B cell (primary cell): ENCODE data around the gene CCDC192. TPM values are rescaled to one million over a fixed set of nuclear protein-coding genes. Genes with fewer than 3 reads are reported as not detected.

Source experiments
- ATAC-seq: fragments of 200-7000 bp; cut with Tn5 transposase; one replicate; pipeline ENCODE4 v1.10.0; 2021; ENCODE audit warnings: low read depth, mild to moderate bottlenecking, moderate number of reproducible peaks, moderate library complexity
- CTCF ChIA-PET: fragments of 350-600 bp; sonication (Branson Sonifier 250); formaldehyde crosslinking; loops from one replicate; lab custom pipeline; 2021; ENCODE audit warnings: antibody characterized with exemption, inconsistent platforms; lab: Charles Lee
- POLR2A ChIA-PET: fragments of 350-600 bp; sonication (Branson Sonifier 250); formaldehyde crosslinking; loops from one replicate; lab custom pipeline; 2021; ENCODE audit warnings: antibody characterized with exemption; lab: Charles Lee
- DNase-seq: peaks from one replicate; pipeline ENCODE4 v3.0.0; 2013
- H2AFZ ChIP-seq: 2 replicates; pipeline ENCODE4 v1.6.1; 2012; ENCODE audit warnings: mild to moderate bottlenecking, low read depth, low read length; ENCODE audit not compliant: insufficient read depth, poor library complexity, severe bottlenecking
- H3K27ac ChIP-seq, 2 donors: 1 replicate in 1 of 2; 2 replicates in 1 of 2; pipeline ENCODE4 v1.5.1; 2012 to 2013; ENCODE audit warnings: low read length in 2 of 2, mild to moderate bottlenecking in 2 of 2, moderate library complexity in 1 of 2
- H3K27me3 ChIP-seq, 4 experiments: fragments of 200-600 bp in 1 of 4; sonication (generic) in 1 of 4; replicated peaks in 1 of 4; 1 replicate in 2 of 4; 2 replicates in 2 of 4; pipeline versions ENCODE4 v1.6.1 to v1.7.0; 2013 to 2016; ENCODE audit warnings: low read length in 3 of 4, mild to moderate bottlenecking in 2 of 4, mixed read lengths in 1 of 4, moderate library complexity in 1 of 4; ENCODE audit not compliant: insufficient read depth in 4 of 4, control insufficient read depth in 3 of 4; ENCODE audit errors: control extremely low read depth in 1 of 4
- H3K36me3 ChIP-seq, 2 experiments: replicated peaks in 1 of 2; 1 replicate in 1 of 2; 2 replicates in 1 of 2; pipeline versions ENCODE4 v1.6.1 to v1.7.1; 2013; ENCODE audit warnings: low read length in 1 of 2; ENCODE audit not compliant: insufficient read depth in 2 of 2, control insufficient read depth in 1 of 2; ENCODE audit errors: control extremely low read depth in 1 of 2, extremely low read depth in 1 of 2
- H3K4me1 ChIP-seq, 2 donors: fragments of 200-600 bp in 1 of 2; sonication (generic) in 1 of 2; 1 replicate in 1 of 2; 2 replicates in 1 of 2; pipeline versions ENCODE4 v1.5.1 to v1.6.1; 2013 to 2017; ENCODE audit warnings: low read length in 2 of 2; ENCODE audit not compliant: control insufficient read depth in 2 of 2, insufficient read depth in 2 of 2
- H3K4me2 ChIP-seq: replicated peaks from 2 replicates; pipeline ENCODE3; 2012; ENCODE audit warnings: mild to moderate bottlenecking, low read depth, low read length; ENCODE audit not compliant: poor library complexity, severe bottlenecking
- H3K4me3 ChIP-seq, 5 experiments: fragments of 200-600 bp in 1 of 5; sonication (generic) in 1 of 5; 1 replicate in 3 of 5; 2 replicates in 2 of 5; pipeline versions ENCODE4 v1.5.1 to v1.7.0; 2011 to 2016; ENCODE audit warnings: low read length in 4 of 5, mild to moderate bottlenecking in 4 of 5, low read depth in 2 of 5, control low read depth in 1 of 5, moderate library complexity in 1 of 5; ENCODE audit not compliant: insufficient read depth in 1 of 5; ENCODE audit errors: control extremely low read depth in 1 of 5, extremely low read depth in 1 of 5
- H3K79me2 ChIP-seq: fragments of 200-600 bp; sonication (generic); one replicate; pipeline ENCODE4 v1.6.0; 2016; ENCODE audit warnings: low read length; ENCODE audit not compliant: control insufficient read depth, insufficient read depth
- H3K9ac ChIP-seq: fragments of 200-600 bp; sonication (generic); 2 replicates; pipeline ENCODE4 v1.6.1; 2017; ENCODE audit warnings: mild to moderate bottlenecking, low read length, moderate library complexity
- H3K9me3 ChIP-seq, 3 donors: one replicate each; pipeline versions ENCODE4 v1.6.1 to v1.7.1; 2013; ENCODE audit warnings: low read length in 2 of 3; ENCODE audit not compliant: control insufficient read depth in 2 of 3, insufficient read depth in 1 of 3; ENCODE audit errors: control extremely low read depth in 1 of 3
- H4K20me1 ChIP-seq: 2 replicates; pipeline ENCODE4 v1.6.0; 2012; ENCODE audit warnings: mild to moderate bottlenecking, low read length; ENCODE audit not compliant: insufficient read depth, control insufficient read depth, poor library complexity, severe bottlenecking
- H3K27ac Mint-ChIP-seq: one replicate; pipeline ENCODE4 v1.8.0; 2021; ENCODE audit warnings: mixed read lengths
- H3K27me3 Mint-ChIP-seq: one replicate; pipeline ENCODE4 v1.8.0; 2021; ENCODE audit warnings: mixed read lengths
- H3K4me1 Mint-ChIP-seq: one replicate; pipeline ENCODE4 v1.8.0; 2021; ENCODE audit warnings: mixed read lengths
- H3K4me3 Mint-ChIP-seq: one replicate; pipeline ENCODE4 v1.8.0; 2021; ENCODE audit warnings: mixed read lengths
- H3K9me3 Mint-ChIP-seq: one replicate; pipeline ENCODE4 v1.8.0; 2022; ENCODE audit warnings: mixed read lengths; ENCODE audit not compliant: insufficient read depth
- CTCF ChIP-seq: fragments of 200-600 bp; IDR thresholded peaks from one replicate; pipeline ENCODE4 v1.8.0; 2022; ENCODE audit warnings: antibody characterized with exemption, mild to moderate bottlenecking
- EZH2 ChIP-seq: IDR thresholded peaks from 2 replicates; pipeline ENCODE4 v1.6.1; 2012; ENCODE audit warnings: borderline replicate concordance, low read depth, mild to moderate bottlenecking, moderate library complexity, low read length; ENCODE audit not compliant: insufficient read depth, poor library complexity, severe bottlenecking
- WGBS: methylation state at CpG from one replicate; pipeline ENCODE4 v1.1.5; 2013; ENCODE audit warnings: missing lambda C conversion rate; ENCODE audit not compliant: insufficient coverage; 5-methylcytosine and 5-hydroxymethylcytosine counted together
- intact Hi-C: fragments of 100-400 bp; cut with micrococcal nuclease; formaldehyde crosslinking; loops from one replicate; pipeline ENCODE4 v1.10.0; 2022
- polyA plus RNA-seq: library from polyadenylated mRNA; depleted of rRNA; stranded (reverse); fragments of >200 nt; gene quantifications from 2 replicates; pipeline ENCODE4 v1.2.3, GENCODE V29; 2012
- total RNA-seq, 2 donors: library from RNA; stranded (reverse); fragments of 120-200 nt in 1 of 2; gene quantifications; 1 replicate in 1 of 2; 2 replicates in 1 of 2; pipeline versions ENCODE4 v1.2.3 to v1.2.4, GENCODE V29; 2013 to 2022

Gene CCDC192
- total and polyA plus RNA-seq, 2 donors (not counting 1 experiment from before 2014, with no cell fraction given): not detected

GRCh38 chr5:127718181-127718580, 15.0 kb downstream of the CCDC192 start:
- Histone ChIP-seq H3K36me3 (no peaks in the 10 kb centered on the region), H3K79me2 (no peaks in the 10 kb centered on the region), H3K4me3 (no peak overlapping the region), H4K20me1 (no peaks in the 10 kb centered on the region), H3K9me3 (peaks cover 0 to 13% (median 12%) of the 10 kb centered on the region in 3 donors), H3K27me3 (no peaks in the 10 kb centered on the region), H3K4me1 (no peaks in the 10 kb centered on the region), H2AFZ (no peak overlapping the region), H3K9ac (no peak overlapping the region), H3K4me2 (no peak overlapping the region), H3K27ac (no peak overlapping the region)
- ATAC-seq (no peak), DNase-seq (no peak)
- 17% methylated on average over 1 of the region's 1 CpG for WGBS
- Mint-ChIP-seq H3K4me3 (no peak overlapping the region), H3K27me3 (peaks cover 6% of the 10 kb centered on the region), H3K27ac (no peak overlapping the region), H3K4me1 (no peaks in the 10 kb centered on the region), H3K9me3 (peaks cover 6% of the 10 kb centered on the region)
- intact Hi-C loops: no loop called here
- CTCF ChIA-PET: no interaction called here
- TF ChIP-seq CTCF: no peak
- TF ChIP-seq EZH2: no peak
- POLR2A ChIA-PET: no interaction called here

- ATAC-seq (no peak), DNase-seq (no peak)
- Mint-ChIP-seq H3K27ac (no peak overlapping the region), H3K9me3 (peaks cover 6% of the 10 kb centered on the region), H3K4me1 (no peaks in the 10 kb centered on the region), H3K4me3 (no peak overlapping the region), H3K27me3 (no peaks in the 10 kb centered on the region)
- no peak overlapping the region for H3K4me2 ChIP-seq
- no peaks in the 10 kb centered on the region for H4K20me1 ChIP-seq
- H3K4me3 ChIP-seq: no peak overlapping the region
- H3K9ac ChIP-seq: no peak overlapping the region
- no peak overlapping the region for H2AFZ ChIP-seq
- no peaks in the 10 kb centered on the region for H3K27me3 ChIP-seq
- no peaks in the 10 kb centered on the region for H3K4me1 ChIP-seq
- WGBS: no CpG with 5 or more reads among the region's 2 CpGs
- no peaks in the 10 kb centered on the region for H3K79me2 ChIP-seq
- no peaks in the 10 kb centered on the region for H3K36me3 ChIP-seq
- TF ChIP-seq CTCF: no peak
- no peak for TF ChIP-seq EZH2
- H3K9me3 ChIP-seq: peaks cover 0 to 13% (median 12%) of the 10 kb centered on the region in 3 donors
- ChIA-PET POLR2A (no interaction called here), CTCF (no interaction called here)
- H3K27ac ChIP-seq: no peak overlapping the region
- intact Hi-C loops: no loop called here
Observed at GRCh38 chr5:127723571-127723970, 20.4 kb downstream of the CCDC192 start.
